Measurements from ENCODE around the gene ZNF10. TPM values are rescaled to one million over a fixed set of nuclear protein-coding genes. Genes with fewer than 3 reads are reported as not detected.
A peak's percentile ranks its signal among the peaks of the same experiment; 100 is the strongest.

Gene ZNF10
- total and polyA plus RNA-seq, 4 donors, result 1.8 to 5.6 (median 4.3) TPM

DNA sequence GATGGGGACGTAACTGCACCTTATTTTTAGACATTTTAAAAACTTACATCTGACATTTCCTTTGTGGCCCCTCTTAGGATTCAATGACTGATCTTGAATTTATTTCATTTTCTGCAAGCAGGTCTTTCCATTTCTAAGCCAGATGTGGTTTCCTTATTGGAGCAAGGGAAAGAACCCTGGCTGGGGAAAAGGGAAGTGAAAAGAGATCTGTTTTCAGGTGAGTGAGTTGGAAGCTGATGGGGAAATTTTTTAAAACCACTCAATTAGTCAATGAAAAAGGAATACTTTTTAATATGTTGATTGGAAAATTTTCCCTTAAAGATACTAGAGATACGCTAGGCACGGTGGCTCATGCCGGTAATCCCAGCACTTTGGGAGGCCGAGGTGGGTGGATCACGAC is 47.1 kb upstream of the ZNF10 start:
- 98% methylated on average over 6 of the region's 6 CpGs for WGBS
- peaks cover 2 to 11% (median 7%) of the 10 kb centered on the region in 4 donors for H3K4me1 ChIP-seq (ENCODE audit: control insufficient read depth in 4 of 4, insufficient read depth in 4 of 4, low read length in 3 of 4)
- no peaks in the 10 kb centered on the region for H3K27me3 ChIP-seq (ENCODE audit: control insufficient read depth in 4 of 4, insufficient read depth in 4 of 4, low read length in 3 of 4)
- no peak overlapping the region for H3K27ac ChIP-seq (ENCODE audit: low read depth in 1 of 2, low read length in 2 of 2)
- peaks cover 35 to 65% (median 46%) of the 10 kb centered on the region in 4 donors for H3K9me3 ChIP-seq (ENCODE audit: control insufficient read depth in 4 of 4, low read length in 3 of 4)
- no peak overlapping the region for H3K9ac ChIP-seq (ENCODE audit: low read depth in 1 of 2, low read length in 2 of 2)
- peak overlapping the region in 2 of 3 donors; percentile 44 to 95 for H3K4me3 ChIP-seq (ENCODE audit: low read depth in 1 of 3, low read length in 3 of 3)
- DNase-seq (ENCODE audit: low spot score), result no peak
- TF ChIP-seq SP1 (IDR thresholded peaks at IDR 0.05) (no peak), FOXA1 (IDR thresholded peaks at IDR 0.05) (no peak), ATF3 (IDR thresholded peaks at IDR 0.05) (no peak), RXRA (IDR thresholded peaks at IDR 0.05) (no peak), NR2F2 (IDR thresholded peaks at IDR 0.05) (no peak), TAF1 (conservative IDR thresholded peaks at IDR 0.05) (no peak)
- TF ChIP-seq, protein P1, sequence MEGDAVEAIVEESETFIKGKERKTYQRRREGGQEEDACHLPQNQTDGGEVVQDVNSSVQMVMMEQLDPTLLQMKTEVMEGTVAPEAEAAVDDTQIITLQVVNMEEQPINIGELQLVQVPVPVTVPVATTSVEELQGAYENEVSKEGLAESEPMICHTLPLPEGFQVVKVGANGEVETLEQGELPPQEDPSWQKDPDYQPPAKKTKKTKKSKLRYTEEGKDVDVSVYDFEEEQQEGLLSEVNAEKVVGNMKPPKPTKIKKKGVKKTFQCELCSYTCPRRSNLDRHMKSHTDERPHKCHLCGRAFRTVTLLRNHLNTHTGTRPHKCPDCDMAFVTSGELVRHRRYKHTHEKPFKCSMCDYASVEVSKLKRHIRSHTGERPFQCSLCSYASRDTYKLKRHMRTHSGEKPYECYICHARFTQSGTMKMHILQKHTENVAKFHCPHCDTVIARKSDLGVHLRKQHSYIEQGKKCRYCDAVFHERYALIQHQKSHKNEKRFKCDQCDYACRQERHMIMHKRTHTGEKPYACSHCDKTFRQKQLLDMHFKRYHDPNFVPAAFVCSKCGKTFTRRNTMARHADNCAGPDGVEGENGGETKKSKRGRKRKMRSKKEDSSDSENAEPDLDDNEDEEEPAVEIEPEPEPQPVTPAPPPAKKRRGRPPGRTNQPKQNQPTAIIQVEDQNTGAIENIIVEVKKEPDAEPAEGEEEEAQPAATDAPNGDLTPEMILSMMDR (IDR thresholded peaks at IDR 0.05; ENCODE audit: low read depth, low read length, missing input control), result no peak
- TF ChIP-seq, protein P2, sequence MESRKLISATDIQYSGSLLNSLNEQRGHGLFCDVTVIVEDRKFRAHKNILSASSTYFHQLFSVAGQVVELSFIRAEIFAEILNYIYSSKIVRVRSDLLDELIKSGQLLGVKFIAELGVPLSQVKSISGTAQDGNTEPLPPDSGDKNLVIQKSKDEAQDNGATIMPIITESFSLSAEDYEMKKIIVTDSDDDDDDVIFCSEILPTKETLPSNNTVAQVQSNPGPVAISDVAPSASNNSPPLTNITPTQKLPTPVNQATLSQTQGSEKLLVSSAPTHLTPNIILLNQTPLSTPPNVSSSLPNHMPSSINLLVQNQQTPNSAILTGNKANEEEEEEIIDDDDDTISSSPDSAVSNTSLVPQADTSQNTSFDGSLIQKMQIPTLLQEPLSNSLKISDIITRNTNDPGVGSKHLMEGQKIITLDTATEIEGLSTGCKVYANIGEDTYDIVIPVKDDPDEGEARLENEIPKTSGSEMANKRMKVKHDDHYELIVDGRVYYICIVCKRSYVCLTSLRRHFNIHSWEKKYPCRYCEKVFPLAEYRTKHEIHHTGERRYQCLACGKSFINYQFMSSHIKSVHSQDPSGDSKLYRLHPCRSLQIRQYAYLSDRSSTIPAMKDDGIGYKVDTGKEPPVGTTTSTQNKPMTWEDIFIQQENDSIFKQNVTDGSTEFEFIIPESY (IDR thresholded peaks at IDR 0.05), result no peak
- H3K36me3 ChIP-seq (ENCODE audit: control insufficient read depth in 4 of 4, insufficient read depth in 3 of 4, low read depth in 1 of 4, low read length in 3 of 4), result peaks cover 19 to 60% (median 56%) of the 10 kb centered on the region in 4 donors

GRCh38 chr12:133105620-133106019 is 24.8 kb upstream of the ZNF10 start:
- Histone ChIP-seq H3K9ac (ENCODE audit: low read depth in 1 of 2, low read length in 2 of 2) (no peak overlapping the region), H3K9me3 (ENCODE audit: control insufficient read depth in 4 of 4, low read length in 3 of 4) (peaks cover 47 to 95% (median 81%) of the 10 kb centered on the region in 4 donors), H3K27me3 (ENCODE audit: control insufficient read depth in 4 of 4, insufficient read depth in 4 of 4, low read length in 3 of 4) (no peaks in the 10 kb centered on the region), H3K36me3 (ENCODE audit: control insufficient read depth in 4 of 4, insufficient read depth in 3 of 4, low read depth in 1 of 4, low read length in 3 of 4) (peaks cover 7 to 66% (median 60%) of the 10 kb centered on the region in 4 donors), H3K27ac (ENCODE audit: low read depth in 1 of 2, low read length in 2 of 2) (no peak overlapping the region), H3K4me1 (ENCODE audit: control insufficient read depth in 4 of 4, insufficient read depth in 4 of 4, low read length in 3 of 4) (no peaks in the 10 kb centered on the region), H3K4me3 (ENCODE audit: low read depth in 1 of 3, low read length in 3 of 3) (peak overlapping the region in 2 of 3 donors; percentile 66 to 79)
- WGBS, result 99% methylated on average over 3 of the region's 3 CpGs
- no peak for TF ChIP-seq TAF1 (conservative IDR thresholded peaks at IDR 0.05)
- TF ChIP-seq FOXA2 (IDR thresholded peaks at IDR 0.05), result no peak
- TF ChIP-seq MAX (IDR thresholded peaks at IDR 0.05), result no peak
- no peak for TF ChIP-seq RAD21 (IDR thresholded peaks at IDR 0.05)
- TF ChIP-seq NR2F2 (IDR thresholded peaks at IDR 0.05), result no peak
- TF ChIP-seq REST (IDR thresholded peaks at IDR 0.05), result no peak
- TF ChIP-seq HNF4G (IDR thresholded peaks at IDR 0.05), result no peak
- TF ChIP-seq JUND (IDR thresholded peaks at IDR 0.05), result no peak
- no peak for TF ChIP-seq ATF3 (IDR thresholded peaks at IDR 0.05)
- no peak for TF ChIP-seq HNF4A (conservative IDR thresholded peaks at IDR 0.05)
- no peak for TF ChIP-seq FOXA1 (IDR thresholded peaks at IDR 0.05)
- TF ChIP-seq EGR1 (IDR thresholded peaks at IDR 0.05; ENCODE audit: low read depth in 2 of 2), result no peak
- TF ChIP-seq GABPA (IDR thresholded peaks at IDR 0.05 in 1 of 2, conservative IDR thresholded peaks at IDR 0.05 in 1 of 2), result no peak
- TF ChIP-seq SP1 (IDR thresholded peaks at IDR 0.05), result no peak
- TF ChIP-seq RXRA (IDR thresholded peaks at IDR 0.05), result no peak
- TF ChIP-seq YY1 (IDR thresholded peaks at IDR 0.05), result no peak
- TF ChIP-seq, protein P2 (IDR thresholded peaks at IDR 0.05), result no peak
- DNase-seq (ENCODE audit: low spot score), result no peak

All from liver (tissue), 9 donors.